Neural progenitor cell (in vitro differentiated cells): ENCODE data around the gene EIF2S3. TPM values are rescaled to one million over a fixed set of nuclear protein-coding genes. Genes with fewer than 3 reads are reported as not detected.
"Not testable (repeated sequence)": the region's sequence is repeated elsewhere in the genome, so short reads cannot be mapped to it uniquely, and the experiment has no call there.

Source experiments
- DNase-seq: peaks from one replicate; pipeline ENCODE4 v3.0.0-alpha.2; 2016; ENCODE audit warnings: low spot score
- H2AFZ ChIP-seq: fragments of 200-600 bp; sonication (generic); replicated peaks from 2 replicates; pipeline ENCODE4 v1.6.1; 2016; ENCODE audit warnings: antibody characterized with exemption
- H3F3A ChIP-seq: fragments of 200-600 bp; sonication (generic); 2 replicates; pipeline ENCODE4 v1.6.1; 2016; ENCODE audit warnings: antibody characterized with exemption, low read depth
- H3K27ac ChIP-seq: fragments of 200-600 bp; sonication (generic); 2 replicates; pipeline ENCODE4 v1.5.1; 2016; ENCODE audit warnings: mild to moderate bottlenecking
- H3K27me3 ChIP-seq: fragments of 200-600 bp; sonication (generic); 2 replicates; pipeline ENCODE4 v1.6.1; 2016; ENCODE audit warnings: mild to moderate bottlenecking, moderate library complexity
- H3K36me3 ChIP-seq: fragments of 200-600 bp; sonication (generic); 2 replicates; pipeline ENCODE4 v1.5.1; 2016
- H3K4me1 ChIP-seq: fragments of 200-600 bp; sonication (generic); 2 replicates; pipeline ENCODE4 v1.6.1; 2016; ENCODE audit warnings: mixed run types
- H3K4me2 ChIP-seq: fragments of 200-600 bp; sonication (generic); 2 replicates; pipeline ENCODE4 v1.6.1; 2016
- H3K4me3 ChIP-seq: fragments of 200-600 bp; sonication (generic); 2 replicates; pipeline ENCODE4 v1.5.1; 2016
- H3K79me2 ChIP-seq: fragments of 200-600 bp; sonication (generic); 2 replicates; pipeline ENCODE4 v1.6.1; 2016; ENCODE audit warnings: low read depth
- H3K9ac ChIP-seq: fragments of 200-600 bp; sonication (generic); 2 replicates; pipeline ENCODE4 v1.6.1; 2016
- H3K9me3 ChIP-seq: fragments of 200-600 bp; sonication (generic); 2 replicates; pipeline ENCODE4 v1.5.1; 2016; ENCODE audit warnings: low read depth
- H4K20me1 ChIP-seq: fragments of 200-600 bp; sonication (generic); 2 replicates; pipeline ENCODE4 v1.6.1; 2016; ENCODE audit warnings: low read depth
- H3K27ac Mint-ChIP-seq: 3 replicates; pipeline ENCODE4 v1.8.0; 2021; ENCODE audit warnings: mixed read lengths
- H3K27me3 Mint-ChIP-seq: 2 replicates; pipeline ENCODE4 v1.8.0; 2022; ENCODE audit warnings: low read depth, mild to moderate bottlenecking, inconsistent platforms, moderate library complexity, mixed read lengths; ENCODE audit not compliant: insufficient read depth
- H3K36me3 Mint-ChIP-seq: 3 replicates; pipeline ENCODE4 v1.8.0; 2021; ENCODE audit warnings: mixed read lengths
- H3K4me1 Mint-ChIP-seq: 3 replicates; pipeline ENCODE4 v1.8.0; 2021; ENCODE audit warnings: mixed read lengths
- H3K4me3 Mint-ChIP-seq: 3 replicates; pipeline ENCODE4 v1.8.0; 2021; ENCODE audit warnings: mild to moderate bottlenecking, moderate library complexity, mixed read lengths
- H3K9me3 Mint-ChIP-seq: 3 replicates; pipeline ENCODE4 v1.8.0; 2020; ENCODE audit warnings: mixed read lengths
- EZH2 ChIP-seq: fragments of 200-600 bp; sonication (generic); IDR thresholded peaks from 2 replicates; pipeline ENCODE4 v1.6.1; 2017; ENCODE audit warnings: antibody characterized with exemption, mild to moderate bottlenecking, moderate library complexity
- EZH2phosphoT487 ChIP-seq: fragments of 200-600 bp; sonication (generic); IDR thresholded peaks from 2 replicates; pipeline ENCODE4 v1.6.1; 2017; ENCODE audit warnings: antibody characterized with exemption
- total RNA-seq: library from RNA; depleted of rRNA; stranded (reverse); fragments of >200 nt; gene quantifications from 2 replicates; pipeline ENCODE4 v1.2.3, GENCODE V29; 2015; ENCODE audit warnings: low replicate concordance
- TF ChIP-seq, protein P1 (sequence below): fragments of 200-600 bp; sonication (generic); IDR thresholded peaks from 2 replicates; pipeline ENCODE4 v1.5.1; 2017; ENCODE audit warnings: antibody characterized with exemption, mild to moderate bottlenecking

EIF2S3 gene
- total RNA-seq, 1 donor from 2014 or later: 568 TPM

DNA sequence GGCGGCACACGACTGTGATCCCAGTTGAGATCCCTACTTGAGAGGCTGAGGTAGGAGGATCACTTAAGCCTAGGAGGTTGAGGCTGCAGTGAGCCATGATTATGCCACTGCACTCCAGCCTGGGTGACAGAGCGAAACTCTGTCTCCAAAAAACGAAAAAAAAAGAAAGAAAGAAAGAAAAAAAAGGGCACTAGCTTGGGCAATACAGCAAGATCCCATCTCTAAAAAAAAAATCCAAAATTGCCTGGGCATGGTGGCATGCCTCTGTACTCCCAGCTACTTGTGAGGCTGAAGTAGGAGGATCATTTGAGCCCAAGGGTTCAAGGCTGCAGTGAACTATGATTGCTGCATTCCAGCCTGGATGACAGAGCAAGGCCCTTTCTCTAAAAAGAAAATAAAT, 17.0 kb upstream of the EIF2S3 start:
- H3K36me3 Mint-ChIP-seq: no peaks in the 10 kb centered on the region
- no peak overlapping the region for H3K27ac ChIP-seq
- H3K4me3 Mint-ChIP-seq: no peak overlapping the region
- no peaks in the 10 kb centered on the region for H3K36me3 ChIP-seq
- no peak for TF ChIP-seq EZH2phosphoT487
- TF ChIP-seq, protein P1, sequence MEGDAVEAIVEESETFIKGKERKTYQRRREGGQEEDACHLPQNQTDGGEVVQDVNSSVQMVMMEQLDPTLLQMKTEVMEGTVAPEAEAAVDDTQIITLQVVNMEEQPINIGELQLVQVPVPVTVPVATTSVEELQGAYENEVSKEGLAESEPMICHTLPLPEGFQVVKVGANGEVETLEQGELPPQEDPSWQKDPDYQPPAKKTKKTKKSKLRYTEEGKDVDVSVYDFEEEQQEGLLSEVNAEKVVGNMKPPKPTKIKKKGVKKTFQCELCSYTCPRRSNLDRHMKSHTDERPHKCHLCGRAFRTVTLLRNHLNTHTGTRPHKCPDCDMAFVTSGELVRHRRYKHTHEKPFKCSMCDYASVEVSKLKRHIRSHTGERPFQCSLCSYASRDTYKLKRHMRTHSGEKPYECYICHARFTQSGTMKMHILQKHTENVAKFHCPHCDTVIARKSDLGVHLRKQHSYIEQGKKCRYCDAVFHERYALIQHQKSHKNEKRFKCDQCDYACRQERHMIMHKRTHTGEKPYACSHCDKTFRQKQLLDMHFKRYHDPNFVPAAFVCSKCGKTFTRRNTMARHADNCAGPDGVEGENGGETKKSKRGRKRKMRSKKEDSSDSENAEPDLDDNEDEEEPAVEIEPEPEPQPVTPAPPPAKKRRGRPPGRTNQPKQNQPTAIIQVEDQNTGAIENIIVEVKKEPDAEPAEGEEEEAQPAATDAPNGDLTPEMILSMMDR: no peak
- TF ChIP-seq EZH2: no peak
- peaks cover 1% of the 10 kb centered on the region for H3K9me3 Mint-ChIP-seq
- peaks cover 3% of the 10 kb centered on the region for H3K27me3 Mint-ChIP-seq
- no peak overlapping the region for H3K27ac Mint-ChIP-seq
- no peaks in the 10 kb centered on the region for H3K27me3 ChIP-seq
- DNase-seq: no peak
- H3K4me1 ChIP-seq: no peaks in the 10 kb centered on the region
- no peak overlapping the region for H2AFZ ChIP-seq
- H3K4me2 ChIP-seq: no peak overlapping the region
- no peaks in the 10 kb centered on the region for H3K79me2 ChIP-seq
- H3K4me3 ChIP-seq: no peak overlapping the region
- no peaks in the 10 kb centered on the region for H4K20me1 ChIP-seq
- no peak overlapping the region for H3K9ac ChIP-seq
- no peaks in the 10 kb centered on the region for H3K4me1 Mint-ChIP-seq
- H3K9me3 ChIP-seq: no peaks in the 10 kb centered on the region
- H3F3A ChIP-seq: no peaks in the 10 kb centered on the region

DNA sequence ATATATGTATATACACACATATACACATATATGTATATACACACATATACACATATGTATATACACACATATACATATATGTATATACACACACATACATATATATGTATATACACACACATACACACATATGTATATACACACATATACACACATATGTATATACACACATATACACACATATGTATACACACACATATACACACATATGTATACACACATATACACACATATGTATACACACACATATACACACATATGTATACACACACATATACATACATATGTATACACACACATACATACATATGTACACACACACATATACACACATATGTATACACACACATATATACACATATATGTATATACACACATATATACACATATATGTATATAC, 8.7 kb upstream of the EIF2S3 start:
- H4K20me1 ChIP-seq, H3K9ac ChIP-seq, H3K9me3 ChIP-seq, H3F3A ChIP-seq, H3K36me3 ChIP-seq, H3K27ac ChIP-seq, H2AFZ ChIP-seq, H3K79me2 ChIP-seq, H3K4me1 Mint-ChIP-seq, H3K27ac Mint-ChIP-seq, H3K4me1 ChIP-seq, H3K4me3 ChIP-seq, H3K4me3 Mint-ChIP-seq, H3K36me3 Mint-ChIP-seq, H3K4me2 ChIP-seq, H3K27me3 Mint-ChIP-seq, H3K27me3 ChIP-seq, H3K9me3 Mint-ChIP-seq, DNase-seq: not testable (repeated sequence)

DNA sequence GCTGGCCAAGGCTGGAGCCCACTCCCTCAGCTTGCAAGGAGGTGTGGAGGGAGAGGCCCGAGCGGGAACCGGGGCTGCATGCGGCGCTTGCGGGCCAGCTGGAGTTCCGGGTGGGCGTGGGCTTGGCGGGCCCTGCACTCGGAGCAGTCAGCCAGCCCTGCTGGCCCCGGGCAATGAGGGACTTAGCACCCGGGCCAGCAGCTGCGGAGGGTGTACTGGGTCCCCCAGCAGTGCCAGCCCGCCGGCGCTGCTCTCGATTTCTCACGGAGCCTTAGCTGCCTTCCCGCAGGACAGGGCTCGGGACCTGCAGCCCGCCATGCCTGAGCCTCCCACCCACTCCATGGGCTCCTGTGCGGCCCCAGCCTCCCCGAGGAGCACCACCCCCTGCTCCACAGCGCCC, 5.1 kb upstream of the EIF2S3 start:
- not testable (repeated sequence) for H3K27me3 Mint-ChIP-seq, H3K36me3 Mint-ChIP-seq, H3K4me2 ChIP-seq, H3K4me3 ChIP-seq, H3K9me3 Mint-ChIP-seq, H3K4me1 ChIP-seq, H3K4me1 Mint-ChIP-seq, H3K9ac ChIP-seq, H3K4me3 Mint-ChIP-seq, H4K20me1 ChIP-seq, H3K27ac ChIP-seq, H2AFZ ChIP-seq, DNase-seq, H3K79me2 ChIP-seq, H3K27me3 ChIP-seq, H3K36me3 ChIP-seq, H3K9me3 ChIP-seq, H3K27ac Mint-ChIP-seq
- peaks cover 18% of the 10 kb centered on the region for H3F3A ChIP-seq

DNA sequence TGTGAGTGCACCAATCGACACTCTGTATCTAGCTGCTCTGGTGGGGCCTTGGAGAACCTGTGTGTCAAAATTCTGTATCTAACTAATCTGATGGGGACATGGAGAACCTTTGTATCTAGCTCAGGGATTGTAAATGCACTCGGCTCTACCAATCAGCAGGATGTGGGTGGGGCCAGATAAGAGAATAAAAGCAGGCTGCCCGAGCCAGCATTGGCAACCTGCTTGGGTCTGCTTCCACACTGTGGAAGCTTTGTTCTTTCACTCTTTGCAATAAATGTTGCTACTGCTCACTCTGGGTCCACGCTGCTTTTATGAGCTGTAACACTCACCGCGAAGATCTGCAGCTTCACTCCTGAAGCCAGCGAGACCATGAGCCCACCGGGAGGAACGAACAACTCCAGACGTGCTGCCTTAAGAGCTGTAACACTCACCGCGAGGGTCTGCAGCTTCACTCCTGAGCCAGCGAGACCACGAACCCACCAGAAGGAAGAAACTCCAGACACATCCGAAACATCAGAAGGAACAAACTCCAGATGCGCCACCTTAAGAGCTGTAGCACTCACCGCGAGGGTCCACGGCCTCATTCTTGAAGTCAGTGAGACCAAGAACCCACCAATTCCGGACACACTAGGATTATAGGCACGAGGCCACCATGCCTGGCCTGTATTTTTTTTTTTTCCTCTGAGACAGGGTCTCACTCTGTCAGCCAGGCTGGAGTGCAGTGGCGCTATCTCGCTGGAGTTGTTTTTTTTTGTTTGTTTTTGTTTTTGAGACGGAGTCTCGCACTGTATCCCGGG, 4.0 kb upstream of the EIF2S3 start:
- not testable (repeated sequence) for H3K4me1 Mint-ChIP-seq, H3K27me3 ChIP-seq, H3K27me3 Mint-ChIP-seq, H3K9me3 Mint-ChIP-seq, H3K79me2 ChIP-seq, H3K9me3 ChIP-seq, H3K36me3 ChIP-seq, H3K4me1 ChIP-seq, H4K20me1 ChIP-seq, H3K4me2 ChIP-seq, H3K4me3 ChIP-seq, H3K9ac ChIP-seq, H3K36me3 Mint-ChIP-seq, H3K27ac ChIP-seq, DNase-seq
- H3K4me3 Mint-ChIP-seq: peak overlapping the region; percentile 14
- peaks cover 14% of the 10 kb centered on the region for H3F3A ChIP-seq
- peak overlapping the region; percentile 68 for H3K27ac Mint-ChIP-seq
- peak overlapping the region; percentile 15 for H2AFZ ChIP-seq

DNA sequence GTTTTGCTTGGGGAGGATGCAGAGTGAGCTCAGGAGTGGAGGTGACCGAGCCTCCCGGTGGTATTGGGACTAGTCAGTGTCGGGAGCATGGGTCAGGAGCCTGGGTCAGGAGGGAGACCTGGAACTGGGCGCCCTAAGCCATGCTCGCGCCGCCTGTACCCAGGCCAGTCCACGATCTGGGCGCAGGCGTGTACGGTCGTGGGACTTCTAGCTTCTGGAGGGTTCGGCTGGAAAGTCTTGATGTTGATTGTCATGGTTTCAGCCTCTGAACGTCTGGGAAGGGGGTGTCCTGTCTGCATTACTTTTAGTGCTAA, 244 bp downstream of the EIF2S3 start:
- TF ChIP-seq EZH2phosphoT487: no peak
- H4K20me1 ChIP-seq: peaks cover 5% of the 10 kb centered on the region
- peaks cover 18% of the 10 kb centered on the region for H3K36me3 ChIP-seq
- Mint-ChIP-seq H3K27ac (peak overlapping the region; percentile 100), H3K4me1 (peaks cover 11% of the 10 kb centered on the region), H3K9me3 (no peaks in the 10 kb centered on the region), H3K4me3 (no peak overlapping the region), H3K36me3 (peaks cover 9% of the 10 kb centered on the region), H3K27me3 (peaks cover 2% of the 10 kb centered on the region)
- H3K9me3 ChIP-seq: no peaks in the 10 kb centered on the region
- no peak overlapping the region for H3K9ac ChIP-seq
- no peak overlapping the region for H3K4me2 ChIP-seq
- H3K79me2 ChIP-seq: no peaks in the 10 kb centered on the region
- H3K27ac ChIP-seq: peak overlapping the region; percentile 98
- no peaks in the 10 kb centered on the region for H3K27me3 ChIP-seq
- H2AFZ ChIP-seq: peak overlapping the region; percentile 83
- no peak overlapping the region for H3K4me3 ChIP-seq
- H3F3A ChIP-seq: peaks cover 22% of the 10 kb centered on the region
- no peak for DNase-seq
- no peaks in the 10 kb centered on the region for H3K4me1 ChIP-seq
